ENCODE measurements around the gene DCUN1D2.

The DCUN1D2 gene

GRCh38 chr13:113414335-113414734 is 76.2 kb downstream of the DCUN1D2 start:
- Histone ChIP-seq H3K23ac (ENCODE audit: low read length) (no peak overlapping the region), H3K36me3 (ENCODE audit: control insufficient read depth in 1 of 2, insufficient read depth in 2 of 2, low read length in 2 of 2) (no peaks in the 10 kb centered on the region), H3K4me3 (ENCODE audit: low read depth, low read length) (no peak overlapping the region), H2BK12ac (ENCODE audit: low read length) (no peak overlapping the region), H2AFZ (ENCODE audit: insufficient read depth, low read length, poor library complexity) (no peak overlapping the region), H3K79me1 (ENCODE audit: low read length) (no peaks in the 10 kb centered on the region), H3K4ac (ENCODE audit: low read depth, low read length) (no peak overlapping the region), H2BK5ac (ENCODE audit: low read depth, low read length, poor library complexity) (no peak overlapping the region), H4K91ac (ENCODE audit: low read depth, low read length) (no peak overlapping the region), H2BK120ac (ENCODE audit: insufficient read depth, low read length, poor library complexity) (no peak overlapping the region), H3K9ac (ENCODE audit: low read length) (no peak overlapping the region), H3K18ac (ENCODE audit: low read length) (no peak overlapping the region), H4K12ac (ENCODE audit: low read depth, low read length) (no peak overlapping the region), H3K27me3 (ENCODE audit: insufficient read depth, low read length) (no peaks in the 10 kb centered on the region), H3K27ac (ENCODE audit: low read depth, low read length) (no peak overlapping the region), H2AK5ac (ENCODE audit: low read length) (no peak overlapping the region), H3K14ac (ENCODE audit: low read length) (no peak overlapping the region), H3K4me1 (ENCODE audit: control insufficient read depth in 1 of 2, insufficient read depth in 2 of 2, low read length in 2 of 2) (peaks cover 10 to 12% of the 10 kb centered on the region in 2 experiments), H3K4me2 (ENCODE audit: low read length) (no peak overlapping the region), H3K9me3 (ENCODE audit: insufficient read depth, low read depth, low read length) (peaks cover 4% of the 10 kb centered on the region), H3K79me2 (ENCODE audit: control insufficient read depth, insufficient read depth, low read length, poor library complexity) (no peaks in the 10 kb centered on the region), H4K8ac (ENCODE audit: low read depth, low read length) (no peak overlapping the region)
- no CpG with 5 or more reads among the region's 8 CpGs for WGBS (ENCODE audit: extremely low coverage, insufficient coverage, insufficient read length)
- no peak for DNase-seq

- H3K36me3 ChIP-seq (ENCODE audit: control insufficient read depth in 1 of 2, insufficient read depth in 2 of 2, low read length in 2 of 2): no peaks in the 10 kb centered on the region
- no peak overlapping the region for H3K4ac ChIP-seq (ENCODE audit: low read depth, low read length)
- no peak overlapping the region for H2BK120ac ChIP-seq (ENCODE audit: insufficient read depth, low read length, poor library complexity)
- H3K27me3 ChIP-seq (ENCODE audit: insufficient read depth, low read length): no peaks in the 10 kb centered on the region
- H3K4me2 ChIP-seq (ENCODE audit: low read length): no peak overlapping the region
- no peak overlapping the region for H2AFZ ChIP-seq (ENCODE audit: insufficient read depth, low read length, poor library complexity)
- no peak overlapping the region for H2AK5ac ChIP-seq (ENCODE audit: low read length)
- no peak overlapping the region for H3K14ac ChIP-seq (ENCODE audit: low read length)
- no peak overlapping the region for H3K9ac ChIP-seq (ENCODE audit: low read length)
- no peak overlapping the region for H4K91ac ChIP-seq (ENCODE audit: low read depth, low read length)
- no peak overlapping the region for H3K23ac ChIP-seq (ENCODE audit: low read length)
- peaks cover 10 to 12% of the 10 kb centered on the region in 2 experiments for H3K4me1 ChIP-seq (ENCODE audit: control insufficient read depth in 1 of 2, insufficient read depth in 2 of 2, low read length in 2 of 2)
- no peak for DNase-seq
- no peak overlapping the region for H4K8ac ChIP-seq (ENCODE audit: low read depth, low read length)
- no peaks in the 10 kb centered on the region for H3K79me1 ChIP-seq (ENCODE audit: low read length)
- no peak overlapping the region for H3K4me3 ChIP-seq (ENCODE audit: low read depth, low read length)
- no peaks in the 10 kb centered on the region for H3K79me2 ChIP-seq (ENCODE audit: control insufficient read depth, insufficient read depth, low read length, poor library complexity)
- no peak overlapping the region for H4K12ac ChIP-seq (ENCODE audit: low read depth, low read length)
- WGBS (ENCODE audit: extremely low coverage, insufficient coverage, insufficient read length): no CpG with 5 or more reads among the region's 9 CpGs
- peaks cover 4% of the 10 kb centered on the region for H3K9me3 ChIP-seq (ENCODE audit: insufficient read depth, low read depth, low read length)
- H3K18ac ChIP-seq (ENCODE audit: low read length): no peak overlapping the region
- H3K27ac ChIP-seq (ENCODE audit: low read depth, low read length): no peak overlapping the region
- H2BK12ac ChIP-seq (ENCODE audit: low read length): no peak overlapping the region
- H2BK5ac ChIP-seq (ENCODE audit: low read depth, low read length, poor library complexity): no peak overlapping the region
Observed at GRCh38 chr13:113413898-113414282, 76.6 kb downstream of the DCUN1D2 start.

- Histone ChIP-seq H3K4ac (ENCODE audit: low read depth, low read length) (no peak overlapping the region), H3K79me2 (ENCODE audit: control insufficient read depth, insufficient read depth, low read length, poor library complexity) (no peaks in the 10 kb centered on the region), H3K14ac (ENCODE audit: low read length) (no peak overlapping the region), H2BK120ac (ENCODE audit: insufficient read depth, low read length, poor library complexity) (no peak overlapping the region), H2BK5ac (ENCODE audit: low read depth, low read length, poor library complexity) (no peak overlapping the region), H3K4me3 (ENCODE audit: low read depth, low read length) (no peak overlapping the region), H4K91ac (ENCODE audit: low read depth, low read length) (no peak overlapping the region), H3K23ac (ENCODE audit: low read length) (no peak overlapping the region), H3K79me1 (ENCODE audit: low read length) (no peaks in the 10 kb centered on the region), H3K4me1 (ENCODE audit: control insufficient read depth in 1 of 2, insufficient read depth in 2 of 2, low read length in 2 of 2) (peaks cover 10 to 12% of the 10 kb centered on the region in 2 experiments), H4K8ac (ENCODE audit: low read depth, low read length) (no peak overlapping the region), H2AK5ac (ENCODE audit: low read length) (no peak overlapping the region), H2AFZ (ENCODE audit: insufficient read depth, low read length, poor library complexity) (no peak overlapping the region), H3K27me3 (ENCODE audit: insufficient read depth, low read length) (no peaks in the 10 kb centered on the region), H2BK12ac (ENCODE audit: low read length) (no peak overlapping the region), H4K12ac (ENCODE audit: low read depth, low read length) (no peak overlapping the region), H3K36me3 (ENCODE audit: control insufficient read depth in 1 of 2, insufficient read depth in 2 of 2, low read length in 2 of 2) (no peaks in the 10 kb centered on the region), H3K9me3 (ENCODE audit: insufficient read depth, low read depth, low read length) (peaks cover 4% of the 10 kb centered on the region), H3K9ac (ENCODE audit: low read length) (no peak overlapping the region), H3K4me2 (ENCODE audit: low read length) (no peak overlapping the region), H3K18ac (ENCODE audit: low read length) (no peak overlapping the region), H3K27ac (ENCODE audit: low read depth, low read length) (no peak overlapping the region)
- no CpG with 5 or more reads among the region's 32 CpGs for WGBS (ENCODE audit: extremely low coverage, insufficient coverage, insufficient read length)
- no peak for DNase-seq
Observed at GRCh38 chr13:113413178-113413897, 77.2 kb downstream of the DCUN1D2 start.

GRCh38 chr13:113412440-113412839 is 78.1 kb downstream of the DCUN1D2 start:
- Histone ChIP-seq H3K4ac (ENCODE audit: low read depth, low read length) (no peak overlapping the region), H3K4me3 (ENCODE audit: low read depth, low read length) (no peak overlapping the region), H4K8ac (ENCODE audit: low read depth, low read length) (no peak overlapping the region), H4K91ac (ENCODE audit: low read depth, low read length) (no peak overlapping the region), H3K79me2 (ENCODE audit: control insufficient read depth, insufficient read depth, low read length, poor library complexity) (no peaks in the 10 kb centered on the region), H3K27ac (ENCODE audit: low read depth, low read length) (no peak overlapping the region), H3K79me1 (ENCODE audit: low read length) (no peaks in the 10 kb centered on the region), H3K4me2 (ENCODE audit: low read length) (no peak overlapping the region), H2BK12ac (ENCODE audit: low read length) (no peak overlapping the region), H3K4me1 (ENCODE audit: control insufficient read depth in 1 of 2, insufficient read depth in 2 of 2, low read length in 2 of 2) (peaks cover 10 to 12% of the 10 kb centered on the region in 2 experiments), H4K12ac (ENCODE audit: low read depth, low read length) (no peak overlapping the region), H3K27me3 (ENCODE audit: insufficient read depth, low read length) (no peaks in the 10 kb centered on the region), H3K9ac (ENCODE audit: low read length) (no peak overlapping the region), H3K9me3 (ENCODE audit: insufficient read depth, low read depth, low read length) (peaks cover 4% of the 10 kb centered on the region), H3K36me3 (ENCODE audit: control insufficient read depth in 1 of 2, insufficient read depth in 2 of 2, low read length in 2 of 2) (no peaks in the 10 kb centered on the region), H3K14ac (ENCODE audit: low read length) (no peak overlapping the region), H3K23ac (ENCODE audit: low read length) (no peak overlapping the region), H2AK5ac (ENCODE audit: low read length) (no peak overlapping the region), H2AFZ (ENCODE audit: insufficient read depth, low read length, poor library complexity) (no peak overlapping the region), H2BK5ac (ENCODE audit: low read depth, low read length, poor library complexity) (no peak overlapping the region), H3K18ac (ENCODE audit: low read length) (no peak overlapping the region), H2BK120ac (ENCODE audit: insufficient read depth, low read length, poor library complexity) (no peak overlapping the region)
- no peak for DNase-seq
- no CpG with 5 or more reads among the region's 27 CpGs for WGBS (ENCODE audit: extremely low coverage, insufficient coverage, insufficient read length)

All from trophoblast cell (in vitro differentiated cells and primary cell).